IPS-20b (cell line): ENCODE measurements around the gene SNAPC4.

ENCODE experiments used
- H3K27ac ChIP-seq: one replicate; pipeline ENCODE4 v1.5.1; 2013; ENCODE audit warnings: low read length
- H3K27me3 ChIP-seq: 2 replicates; pipeline ENCODE4 v1.6.1; 2013; ENCODE audit warnings: mild to moderate bottlenecking, low read length, inconsistent platforms; ENCODE audit not compliant: insufficient read depth
- H3K36me3 ChIP-seq: 2 replicates; pipeline ENCODE4 v1.6.1; 2013; ENCODE audit warnings: low read depth, mild to moderate bottlenecking, inconsistent platforms, low read length, moderate library complexity; ENCODE audit not compliant: insufficient read depth
- H3K4me1 ChIP-seq: 2 replicates; pipeline ENCODE4 v1.6.1; 2013; ENCODE audit warnings: mild to moderate bottlenecking, control low read depth, inconsistent platforms, low read length, moderate library complexity; ENCODE audit not compliant: insufficient read depth
- H3K4me3 ChIP-seq: 2 replicates; pipeline ENCODE4 v1.5.1; 2013; ENCODE audit warnings: mild to moderate bottlenecking, low read length, inconsistent platforms
- H3K9ac ChIP-seq: 2 replicates; pipeline ENCODE4 v1.6.1; 2013; ENCODE audit warnings: low read depth, mild to moderate bottlenecking, inconsistent platforms, low read length, moderate library complexity
- H3K9me3 ChIP-seq: 2 replicates; pipeline ENCODE4 v1.6.1; 2013; ENCODE audit warnings: mild to moderate bottlenecking, low read depth, low read length, inconsistent platforms; ENCODE audit not compliant: insufficient read depth

Gene SNAPC4, protein sequence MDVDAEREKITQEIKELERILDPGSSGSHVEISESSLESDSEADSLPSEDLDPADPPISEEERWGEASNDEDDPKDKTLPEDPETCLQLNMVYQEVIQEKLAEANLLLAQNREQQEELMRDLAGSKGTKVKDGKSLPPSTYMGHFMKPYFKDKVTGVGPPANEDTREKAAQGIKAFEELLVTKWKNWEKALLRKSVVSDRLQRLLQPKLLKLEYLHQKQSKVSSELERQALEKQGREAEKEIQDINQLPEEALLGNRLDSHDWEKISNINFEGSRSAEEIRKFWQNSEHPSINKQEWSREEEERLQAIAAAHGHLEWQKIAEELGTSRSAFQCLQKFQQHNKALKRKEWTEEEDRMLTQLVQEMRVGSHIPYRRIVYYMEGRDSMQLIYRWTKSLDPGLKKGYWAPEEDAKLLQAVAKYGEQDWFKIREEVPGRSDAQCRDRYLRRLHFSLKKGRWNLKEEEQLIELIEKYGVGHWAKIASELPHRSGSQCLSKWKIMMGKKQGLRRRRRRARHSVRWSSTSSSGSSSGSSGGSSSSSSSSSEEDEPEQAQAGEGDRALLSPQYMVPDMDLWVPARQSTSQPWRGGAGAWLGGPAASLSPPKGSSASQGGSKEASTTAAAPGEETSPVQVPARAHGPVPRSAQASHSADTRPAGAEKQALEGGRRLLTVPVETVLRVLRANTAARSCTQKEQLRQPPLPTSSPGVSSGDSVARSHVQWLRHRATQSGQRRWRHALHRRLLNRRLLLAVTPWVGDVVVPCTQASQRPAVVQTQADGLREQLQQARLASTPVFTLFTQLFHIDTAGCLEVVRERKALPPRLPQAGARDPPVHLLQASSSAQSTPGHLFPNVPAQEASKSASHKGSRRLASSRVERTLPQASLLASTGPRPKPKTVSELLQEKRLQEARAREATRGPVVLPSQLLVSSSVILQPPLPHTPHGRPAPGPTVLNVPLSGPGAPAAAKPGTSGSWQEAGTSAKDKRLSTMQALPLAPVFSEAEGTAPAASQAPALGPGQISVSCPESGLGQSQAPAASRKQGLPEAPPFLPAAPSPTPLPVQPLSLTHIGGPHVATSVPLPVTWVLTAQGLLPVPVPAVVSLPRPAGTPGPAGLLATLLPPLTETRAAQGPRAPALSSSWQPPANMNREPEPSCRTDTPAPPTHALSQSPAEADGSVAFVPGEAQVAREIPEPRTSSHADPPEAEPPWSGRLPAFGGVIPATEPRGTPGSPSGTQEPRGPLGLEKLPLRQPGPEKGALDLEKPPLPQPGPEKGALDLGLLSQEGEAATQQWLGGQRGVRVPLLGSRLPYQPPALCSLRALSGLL (N-terminal part only)

DNA sequence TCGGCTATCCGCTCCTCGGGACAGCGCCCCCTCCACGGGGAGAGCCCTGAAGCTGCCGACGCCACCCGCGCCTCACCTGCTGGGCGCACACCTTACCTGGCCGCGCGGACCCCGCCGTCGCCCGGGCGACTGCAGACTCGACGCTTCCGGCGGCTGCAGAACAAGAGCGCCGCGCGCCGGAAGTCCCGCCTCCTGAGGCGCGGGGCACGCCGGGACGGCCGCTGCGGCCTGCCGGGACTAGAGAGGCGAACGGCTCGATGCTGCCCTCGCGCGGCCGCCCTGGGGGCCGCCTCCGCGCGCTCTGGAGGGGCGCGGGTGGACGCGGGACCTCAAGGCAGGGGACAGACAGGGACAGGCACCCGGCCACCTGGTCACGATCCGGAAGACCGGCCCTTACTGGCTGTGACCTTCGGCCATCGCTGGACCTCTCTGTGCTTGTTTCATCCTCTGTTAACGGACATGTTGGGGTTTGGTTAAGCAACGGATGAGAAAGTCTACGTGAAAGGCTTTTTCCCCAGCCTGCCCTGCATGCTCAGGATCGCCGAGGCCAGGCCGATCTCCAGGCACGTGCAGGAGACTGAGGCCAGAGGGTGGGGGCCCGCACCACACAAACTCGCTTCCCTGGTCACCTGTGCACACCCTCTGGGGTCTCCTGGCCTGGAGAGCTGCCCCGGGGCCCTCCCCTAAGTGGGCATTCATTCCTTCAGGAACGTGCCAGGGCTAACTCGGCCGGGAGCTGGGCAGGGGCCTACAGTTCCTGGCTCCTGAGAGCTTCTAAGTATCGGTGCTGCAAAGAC is at the start of gene SNAPC4:
TSS of gene SNAPC4 (minus strand) at position 133 of the 797 bp plus-strand sequence. CDS start 1,742 bp downstream, outside the sequence.
- H3K4me3 ChIP-seq = peak within 1 kb of the TSS; percentile 92
- H3K9ac ChIP-seq = peak within 1 kb of the TSS; percentile 85
- peaks cover 68% of the 10 kb centered on the region for H3K36me3 ChIP-seq
- H3K4me1 ChIP-seq = 0 out of 2 replicates have a peak, but pooled peaks cover 4% of the 10 kb centered on the region
- no peak within 1 kb of the TSS for H3K27ac ChIP-seq
- no peaks in the 10 kb centered on the region for H3K27me3 ChIP-seq
- H3K9me3 ChIP-seq = no peaks in the 10 kb centered on the region

DNA sequence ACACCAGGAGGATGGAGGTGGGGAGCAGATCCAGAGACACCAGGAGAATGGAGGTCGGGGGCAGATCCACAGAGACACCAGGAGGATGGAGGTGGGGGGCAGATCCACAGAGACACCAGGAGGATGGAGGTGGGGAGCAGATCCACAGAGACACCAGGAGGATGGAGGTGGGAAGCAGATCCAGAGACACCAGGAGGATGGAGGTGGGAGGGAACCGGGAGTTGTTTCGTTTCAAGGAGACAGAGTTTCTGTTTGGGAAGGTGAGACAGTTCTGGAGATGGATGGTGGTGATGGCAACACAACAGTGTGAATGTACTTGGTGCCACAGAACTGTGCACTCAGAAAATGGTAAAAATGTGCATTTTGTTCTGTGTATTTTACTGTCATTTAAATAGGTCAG is 48.7 kb upstream of the SNAPC4 start:
- Histone ChIP-seq H3K36me3 (peaks cover 92% of the 10 kb centered on the region), H3K27me3 (no peaks in the 10 kb centered on the region), H3K9me3 (no peaks in the 10 kb centered on the region), H3K4me3 (no peak overlapping the region), H3K27ac (no peak overlapping the region), H3K4me1 (no peaks in the 10 kb centered on the region), H3K9ac (no peak overlapping the region)

DNA sequence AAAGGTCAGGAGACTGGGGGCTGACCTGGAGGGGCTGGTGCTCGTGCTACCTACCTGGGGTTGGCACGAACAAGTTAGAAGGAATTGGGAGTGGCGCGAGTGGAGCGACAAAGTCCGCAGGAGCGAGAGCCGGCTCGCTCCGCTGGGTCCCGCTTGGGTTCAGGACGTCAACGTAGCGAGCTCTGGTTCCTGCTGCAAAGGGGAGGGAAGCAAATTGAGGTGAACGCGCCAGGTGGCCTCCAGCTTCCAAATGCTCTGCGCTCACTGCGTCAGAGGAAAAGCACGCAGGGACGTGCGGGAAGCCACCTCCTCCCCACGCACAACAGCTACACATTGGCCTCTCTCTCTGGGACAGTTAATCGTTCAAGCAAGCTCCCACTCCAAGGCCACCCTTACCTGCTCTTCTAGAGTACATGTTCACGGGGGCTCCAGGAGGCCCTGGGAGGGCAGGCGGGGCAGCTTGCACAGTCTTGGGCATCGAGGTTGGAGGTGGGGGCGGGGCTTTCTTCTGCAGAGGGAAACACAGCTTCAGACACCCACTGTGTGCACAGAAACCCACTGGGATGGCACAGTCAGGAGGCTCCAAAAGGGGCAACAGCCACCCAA is 47.3 kb upstream of the SNAPC4 start:
- Histone ChIP-seq H3K9ac (no peak overlapping the region), H3K27me3 (no peaks in the 10 kb centered on the region), H3K36me3 (peaks cover 94% of the 10 kb centered on the region), H3K4me1 (no peaks in the 10 kb centered on the region), H3K27ac (no peak overlapping the region), H3K4me3 (no peak overlapping the region), H3K9me3 (no peaks in the 10 kb centered on the region)

DNA sequence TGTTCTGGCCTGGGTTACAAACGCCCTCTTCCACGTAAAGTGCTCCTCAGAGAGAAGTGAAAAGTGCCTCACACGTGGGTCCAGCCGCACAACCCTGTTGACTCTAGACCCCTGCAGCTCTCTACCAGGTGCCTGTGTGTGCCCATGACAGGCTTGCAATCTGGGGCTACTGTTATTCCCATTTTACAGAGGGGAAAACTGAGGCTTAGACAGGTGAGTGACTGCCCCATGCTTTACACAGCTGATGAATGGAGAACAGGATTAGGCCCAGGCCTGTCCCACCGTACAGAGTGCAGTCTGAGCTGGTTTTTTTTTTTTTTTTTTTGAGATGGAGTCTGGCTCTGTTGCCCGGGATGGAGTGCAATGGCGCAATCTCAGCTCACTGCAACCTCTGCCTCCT is 45.8 kb upstream of the SNAPC4 start:
- H3K4me1 ChIP-seq = no peaks in the 10 kb centered on the region
- H3K27ac ChIP-seq = no peak overlapping the region
- peaks cover 96% of the 10 kb centered on the region for H3K36me3 ChIP-seq
- no peak overlapping the region for H3K4me3 ChIP-seq
- no peak overlapping the region for H3K9ac ChIP-seq
- H3K9me3 ChIP-seq = no peaks in the 10 kb centered on the region
- H3K27me3 ChIP-seq = no peaks in the 10 kb centered on the region

DNA sequence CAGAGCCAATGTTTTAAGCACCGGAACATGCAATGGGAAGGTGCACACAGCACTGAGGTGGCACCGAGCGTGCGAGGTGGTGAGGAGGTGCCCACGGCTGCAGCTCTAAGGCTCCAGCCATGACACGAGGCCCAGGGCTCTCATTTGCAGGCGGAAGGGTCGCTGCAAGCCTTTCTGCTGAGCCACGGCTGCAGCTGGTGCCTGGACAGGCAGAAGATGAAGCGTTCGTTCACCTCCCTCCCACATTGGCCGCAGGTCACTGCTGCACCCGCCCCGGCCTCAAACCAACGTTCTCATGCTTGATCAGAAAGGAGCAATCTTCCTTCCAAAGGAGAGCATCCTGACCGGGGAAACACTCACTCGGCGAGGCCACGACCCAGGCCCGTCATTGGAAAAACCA is 44.1 kb upstream of the SNAPC4 start:
- no peaks in the 10 kb centered on the region; the same call in 1 of the 2 replicates for H3K4me1 ChIP-seq
- H3K36me3 ChIP-seq = peaks cover 84% of the 10 kb centered on the region
- no peak overlapping the region for H3K4me3 ChIP-seq
- H3K9me3 ChIP-seq = no peaks in the 10 kb centered on the region
- H3K27me3 ChIP-seq = no peaks in the 10 kb centered on the region
- H3K9ac ChIP-seq = no peak overlapping the region
- no peak overlapping the region for H3K27ac ChIP-seq

DNA sequence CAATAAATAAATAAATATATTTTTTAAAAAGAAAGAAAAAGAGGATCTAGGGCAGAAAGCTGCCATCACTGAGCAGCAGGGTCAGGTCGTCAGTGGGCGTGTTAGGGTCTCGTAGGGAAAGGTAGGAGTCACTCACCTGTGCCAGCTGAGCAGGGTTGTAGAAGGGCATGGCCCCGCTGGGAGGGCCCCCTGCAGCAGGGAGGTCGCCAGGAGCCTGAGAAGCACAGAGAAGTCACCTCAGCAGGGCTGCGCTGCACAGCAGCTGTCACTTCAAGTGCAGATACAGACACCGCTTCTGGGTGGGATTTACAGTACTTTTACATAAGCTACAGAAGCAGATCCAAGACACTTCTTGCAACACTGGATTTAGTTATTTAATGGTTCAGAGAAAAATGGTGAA is 43.7 kb upstream of the SNAPC4 start:
- Histone ChIP-seq H3K27ac (no peak overlapping the region), H3K36me3 (peaks cover 80% of the 10 kb centered on the region), H3K9ac (no peak overlapping the region), H3K4me1 (no peaks in the 10 kb centered on the region; the same call in 1 of the 2 replicates), H3K9me3 (no peaks in the 10 kb centered on the region), H3K4me3 (no peak overlapping the region), H3K27me3 (no peaks in the 10 kb centered on the region; the same call in 1 of the 2 replicates)

DNA sequence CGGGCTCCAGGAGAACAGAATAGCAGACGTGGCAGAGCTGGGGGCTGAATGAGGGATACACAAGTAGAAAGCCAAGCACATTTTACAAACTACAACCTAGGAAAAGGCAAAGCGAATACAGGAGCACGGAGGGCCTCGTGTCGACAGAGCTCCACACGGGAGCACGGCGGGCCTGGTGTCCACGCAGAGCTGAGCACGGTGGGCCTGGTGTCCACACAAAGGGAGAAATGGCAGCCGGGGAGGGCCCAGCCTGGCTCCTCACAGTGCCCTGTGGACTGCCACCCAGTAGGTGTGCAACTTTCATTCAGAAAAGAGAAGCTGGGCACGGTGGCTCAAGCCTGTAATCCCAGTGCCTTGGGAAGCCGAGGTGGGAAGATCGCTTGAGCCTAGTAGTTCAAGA is 43.1 kb upstream of the SNAPC4 start:
- peaks cover 74% of the 10 kb centered on the region for H3K36me3 ChIP-seq
- H3K27ac ChIP-seq = no peak overlapping the region
- H3K9me3 ChIP-seq = no peaks in the 10 kb centered on the region
- H3K9ac ChIP-seq = no peak overlapping the region
- H3K4me3 ChIP-seq = no peak overlapping the region
- H3K27me3 ChIP-seq = peaks cover 4% of the 10 kb centered on the region; the same call in 1 of the 2 replicates
- H3K4me1 ChIP-seq = no peaks in the 10 kb centered on the region; the same call in 1 of the 2 replicates

DNA sequence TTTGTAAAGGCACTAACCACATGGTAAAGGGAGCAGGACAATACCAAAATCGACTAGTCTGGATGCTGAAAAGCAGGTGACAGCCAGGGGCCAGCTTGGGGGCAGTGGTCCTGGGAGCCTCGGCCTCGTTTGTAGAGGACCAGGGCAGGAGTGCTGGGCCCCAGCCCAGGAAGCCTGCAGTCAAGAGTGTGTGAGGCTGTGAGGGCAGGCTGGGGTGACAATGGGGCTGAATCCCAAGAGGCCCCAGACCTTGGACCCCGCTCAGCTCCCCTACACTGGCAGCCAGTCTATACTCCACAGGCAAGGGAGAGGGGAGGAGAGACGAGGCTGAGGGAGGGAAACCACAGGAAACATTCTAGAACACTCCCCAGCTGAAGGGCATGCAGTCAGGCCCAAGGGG is 42.3 kb upstream of the SNAPC4 start:
- H3K27me3 ChIP-seq = peaks cover 5% of the 10 kb centered on the region; the same call in 1 of the 2 replicates
- H3K36me3 ChIP-seq = peaks cover 66% of the 10 kb centered on the region
- no peak overlapping the region for H3K27ac ChIP-seq
- H3K9me3 ChIP-seq = no peaks in the 10 kb centered on the region
- H3K9ac ChIP-seq = no peak overlapping the region
- H3K4me3 ChIP-seq = no peak overlapping the region
- no peaks in the 10 kb centered on the region; the same call in 1 of the 2 replicates for H3K4me1 ChIP-seq

DNA sequence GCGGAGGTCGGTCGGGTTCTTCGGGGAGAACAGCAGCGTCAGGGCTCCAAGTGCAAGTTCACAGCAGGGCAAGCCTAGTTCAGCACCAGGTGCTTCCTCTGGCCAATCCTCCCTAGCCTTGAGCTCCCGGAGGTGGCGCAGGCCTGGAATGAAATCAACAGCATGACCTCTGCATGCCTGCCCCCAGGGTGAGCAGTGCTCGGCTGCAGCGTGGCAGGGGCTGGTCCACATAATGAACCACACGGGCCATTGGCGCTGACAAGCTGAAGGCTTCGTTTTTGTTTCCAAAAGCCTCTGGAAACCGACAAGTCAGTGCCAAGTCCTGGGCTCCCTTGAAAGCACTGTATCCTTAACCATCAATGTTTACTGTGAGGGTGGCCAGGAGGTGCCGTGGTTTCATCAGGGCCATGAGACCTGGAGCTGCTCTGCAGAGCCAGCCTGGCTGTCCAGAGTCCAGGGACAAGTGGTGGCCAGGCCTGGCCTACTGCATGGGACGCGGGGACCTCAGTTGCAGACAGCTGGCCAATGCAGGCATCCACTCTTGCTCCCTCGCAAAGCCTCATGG is 41.8 kb upstream of the SNAPC4 start:
- H3K36me3 ChIP-seq = peaks cover 60% of the 10 kb centered on the region
- H3K9me3 ChIP-seq = no peaks in the 10 kb centered on the region
- H3K4me3 ChIP-seq = no peak overlapping the region

DNA sequence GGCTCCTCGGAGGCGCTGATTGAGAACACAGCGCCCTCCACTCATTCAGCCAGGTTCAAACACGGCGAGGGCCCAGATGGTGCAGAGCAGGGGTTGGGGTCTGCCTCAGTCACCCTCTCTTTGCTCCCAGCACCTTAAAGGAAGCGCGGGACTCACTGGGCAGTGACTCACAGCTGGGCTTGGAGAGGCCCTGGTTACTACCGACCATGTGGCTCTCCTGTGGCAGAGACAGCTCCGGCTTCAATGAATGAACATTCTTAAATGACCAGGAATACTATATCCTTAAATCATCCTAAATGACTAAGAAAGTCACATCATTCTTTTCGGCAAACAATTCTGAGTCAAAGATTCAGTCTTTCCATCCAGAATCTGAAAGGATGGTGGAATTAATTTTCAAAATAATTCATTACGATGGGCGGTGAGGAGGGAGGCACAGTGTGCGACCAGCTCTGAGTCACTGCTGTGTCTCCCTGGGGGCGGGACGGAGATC is 41.3 kb upstream of the SNAPC4 start:
- Histone ChIP-seq H3K27me3 (peaks cover 5% of the 10 kb centered on the region; the same call in 1 of the 2 replicates), H3K4me1 (no peaks in the 10 kb centered on the region; the same call in 1 of the 2 replicates), H3K27ac (no peak overlapping the region), H3K9ac (no peak overlapping the region), H3K9me3 (no peaks in the 10 kb centered on the region), H3K36me3 (peaks cover 55% of the 10 kb centered on the region), H3K4me3 (no peak overlapping the region)

More for the DNA sequence above, 41.8 kb upstream of the SNAPC4 start:
- Histone ChIP-seq H3K27me3 (peaks cover 5% of the 10 kb centered on the region; the same call in 1 of the 2 replicates), H3K9ac (no peak overlapping the region), H3K27ac (no peak overlapping the region), H3K4me1 (no peaks in the 10 kb centered on the region; the same call in 1 of the 2 replicates)
